ENCODE measurements around the gene FAM9A. TPM values are rescaled to one million over a fixed set of nuclear protein-coding genes. Genes with fewer than 3 reads are reported as not detected.

Gene FAM9A
- total RNA-seq, 1 experiment from 2014 or later = not detected

Other genes with a start within 250 kb of the FAM9A start
- 0.24 and 1.2 TPM in 2 replicates for gene ANOS1, start 69.2 kb downstream of the FAM9A start, total RNA-seq (2014; rRNA removed; shearing (Covaris generic))
- gene FAM9B, start 232.7 kb upstream of the FAM9A start, total RNA-seq (2014; rRNA removed; shearing (Covaris generic)) = not detected in 2 replicates